ENCODE results near the gene GNL3L. TPM values are rescaled to one million over a fixed set of nuclear protein-coding genes. Genes with fewer than 3 reads are reported as not detected.

The GNL3L gene
- total and polyA plus RNA-seq, 9 of the 15 experiments (the other 6 are each of a cell fraction or from before 2014, with no cell fraction given), result 11.5 to 81.7 (median 37.6) TPM

DNA sequence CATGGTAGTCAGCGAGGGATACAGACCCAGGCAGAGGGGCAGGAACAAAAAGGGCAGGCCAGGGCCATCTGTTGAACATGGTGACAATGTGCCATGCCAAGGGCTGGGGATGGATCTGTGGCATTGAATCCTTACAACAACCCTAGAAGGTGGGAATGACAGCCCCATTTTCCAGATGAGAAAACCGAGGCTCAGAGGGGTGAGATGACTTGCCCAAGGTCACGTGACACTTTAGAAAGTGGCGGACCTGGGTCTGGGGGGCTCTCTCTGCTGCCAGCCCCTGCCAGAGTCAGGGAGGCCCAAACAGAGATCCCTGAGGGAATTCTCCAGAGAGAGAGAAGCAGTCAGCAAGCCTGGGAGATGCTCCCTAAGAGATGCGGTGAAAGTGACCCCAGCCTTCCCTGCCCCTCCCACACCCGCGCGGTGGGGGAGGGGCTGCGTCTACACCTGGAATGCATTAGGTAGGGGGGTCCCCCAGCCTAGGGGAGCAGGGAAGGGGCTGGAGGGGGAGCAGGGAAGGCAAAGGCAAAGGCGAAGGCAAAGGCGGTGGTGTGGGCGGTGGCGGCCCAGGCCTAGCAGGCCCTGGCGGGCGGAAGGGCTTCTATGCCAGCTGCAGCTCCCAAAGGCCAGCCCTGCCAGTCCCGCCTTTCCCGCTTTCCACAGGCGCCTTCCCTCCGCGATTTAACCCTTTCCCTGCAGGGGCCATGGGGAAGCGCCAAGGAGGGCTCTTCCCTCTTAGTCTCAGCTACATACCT lies 47.0 kb upstream of the GNL3L start (continued):
- TF ChIP-seq, protein P1, sequence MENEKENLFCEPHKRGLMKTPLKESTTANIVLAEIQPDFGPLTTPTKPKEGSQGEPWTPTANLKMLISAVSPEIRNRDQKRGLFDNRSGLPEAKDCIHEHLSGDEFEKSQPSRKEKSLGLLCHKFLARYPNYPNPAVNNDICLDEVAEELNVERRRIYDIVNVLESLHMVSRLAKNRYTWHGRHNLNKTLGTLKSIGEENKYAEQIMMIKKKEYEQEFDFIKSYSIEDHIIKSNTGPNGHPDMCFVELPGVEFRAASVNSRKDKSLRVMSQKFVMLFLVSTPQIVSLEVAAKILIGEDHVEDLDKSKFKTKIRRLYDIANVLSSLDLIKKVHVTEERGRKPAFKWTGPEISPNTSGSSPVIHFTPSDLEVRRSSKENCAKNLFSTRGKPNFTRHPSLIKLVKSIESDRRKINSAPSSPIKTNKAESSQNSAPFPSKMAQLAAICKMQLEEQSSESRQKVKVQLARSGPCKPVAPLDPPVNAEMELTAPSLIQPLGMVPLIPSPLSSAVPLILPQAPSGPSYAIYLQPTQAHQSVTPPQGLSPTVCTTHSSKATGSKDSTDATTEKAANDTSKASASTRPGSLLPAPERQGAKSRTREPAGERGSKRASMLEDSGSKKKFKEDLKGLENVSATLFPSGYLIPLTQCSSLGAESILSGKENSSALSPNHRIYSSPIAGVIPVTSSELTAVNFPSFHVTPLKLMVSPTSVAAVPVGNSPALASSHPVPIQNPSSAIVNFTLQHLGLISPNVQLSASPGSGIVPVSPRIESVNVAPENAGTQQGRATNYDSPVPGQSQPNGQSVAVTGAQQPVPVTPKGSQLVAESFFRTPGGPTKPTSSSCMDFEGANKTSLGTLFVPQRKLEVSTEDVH (IDR thresholded peaks at IDR 0.05; ENCODE audit: low read depth, partially characterized antibody), result no peak
- TF ChIP-seq ZNF707 (CRISPR knock-in tag; conservative IDR thresholded peaks at IDR 0.05) (no peak), POLR3A (IDR thresholded peaks at IDR 0.05; ENCODE audit: borderline replicate concordance, extremely low read depth, insufficient read depth, insufficient read length) (no peak), ZZZ3 (IDR thresholded peaks at IDR 0.05) (no peak)

DNA sequence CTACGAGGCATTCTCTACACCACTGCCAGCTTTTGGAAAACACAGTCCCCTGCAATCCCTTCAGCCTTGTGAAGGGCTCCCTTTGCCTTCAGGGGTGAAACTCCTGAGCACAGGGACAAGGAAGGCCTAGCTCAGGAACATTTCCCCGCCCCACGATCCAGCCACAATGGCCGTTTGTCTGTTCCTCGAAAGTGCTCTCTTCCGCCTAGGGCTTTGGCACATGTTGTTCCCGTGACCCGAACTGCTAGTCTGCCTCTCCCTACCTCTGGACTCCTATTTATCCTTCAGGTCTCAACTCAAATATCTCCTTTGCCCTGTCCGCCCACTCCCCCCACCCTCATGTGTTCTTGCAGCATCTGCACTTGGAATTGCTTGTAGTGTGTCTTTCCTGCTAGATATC lies 46.1 kb upstream of the GNL3L start:
- Histone ChIP-seq H3K4me3 (no peak overlapping the region), H3K27ac (ENCODE audit: extremely low read depth, low read depth, low read length) (no peak overlapping the region), H3K79me2 (ENCODE audit: control insufficient read depth, insufficient read depth, low read length) (no peaks in the 10 kb centered on the region), H3K9me3 (replicated peaks; ENCODE audit: control insufficient read depth, insufficient read depth, low read depth, low read length) (no peaks in the 10 kb centered on the region), H3K27me3 (ENCODE audit: control insufficient read depth in 2 of 2, insufficient read depth in 2 of 2, low read length in 2 of 2) (no peaks in the 10 kb centered on the region), H3K4me2 (ENCODE audit: insufficient read depth, low read length) (no peak overlapping the region), H3K9me1 (ENCODE audit: control insufficient read depth, insufficient read depth, low read length) (no peaks in the 10 kb centered on the region), H2AFZ (ENCODE audit: low read depth, low read length) (no peak overlapping the region), H3K4me1 (replicated peaks in 1 of 2; ENCODE audit: control insufficient read depth in 2 of 2, insufficient read depth in 2 of 2, low read length in 2 of 2) (peaks cover 0 to 3% of the 10 kb centered on the region in 2 experiments; a peak in 2 of 5 replicates), H4K20me1 (replicated peaks; ENCODE audit: control insufficient read depth, insufficient read depth, low read length) (no peaks in the 10 kb centered on the region), H3K36me3 (ENCODE audit: control insufficient read depth, insufficient read depth, low read length) (no peaks in the 10 kb centered on the region), H3K9ac (ENCODE audit: insufficient read depth in 1 of 2, low read depth in 2 of 2, low read length in 2 of 2) (no peak overlapping the region)
- intact Hi-C loops (cut with micrococcal nuclease) (no loop called here), in situ Hi-C loops (cut with MboI) (no loop called here)
- ATAC-seq (no peak), DNase-seq (ENCODE audit: extremely low read depth in 1 of 4, low spot score in 3 of 4) (no peak), FAIRE-seq (no peak)
- POLR2A ChIA-PET, result no interaction called here
- 25% methylated on average over 9 of the region's 9 CpGs for WGBS (ENCODE audit: insufficient coverage, low coverage, missing lambda C conversion rate)
- CTCF ChIA-PET (ENCODE audit: low intra/inter-chr PET ratio), result no interaction called here
- BruUV-seq (replicated peaks), result no TSS peak
- TF ChIP-seq BRD9 (IDR thresholded peaks at IDR 0.05; ENCODE audit: low read depth, partially characterized antibody) (no peak), ASH1L (IDR thresholded peaks at IDR 0.05; ENCODE audit: borderline replicate concordance, low read depth, partially characterized antibody) (no peak), DMBX1 (CRISPR knock-in tag; IDR thresholded peaks at IDR 0.05; ENCODE audit: borderline replicate concordance) (no peak), CREBBP (IDR thresholded peaks at IDR 0.05; ENCODE audit: low read depth, low read length) (no peak), U2AF2 (optimal IDR thresholded peaks at IDR 0.05; ENCODE audit: low read depth, low read length) (no peak)
- TF ChIP-seq, protein P2, sequence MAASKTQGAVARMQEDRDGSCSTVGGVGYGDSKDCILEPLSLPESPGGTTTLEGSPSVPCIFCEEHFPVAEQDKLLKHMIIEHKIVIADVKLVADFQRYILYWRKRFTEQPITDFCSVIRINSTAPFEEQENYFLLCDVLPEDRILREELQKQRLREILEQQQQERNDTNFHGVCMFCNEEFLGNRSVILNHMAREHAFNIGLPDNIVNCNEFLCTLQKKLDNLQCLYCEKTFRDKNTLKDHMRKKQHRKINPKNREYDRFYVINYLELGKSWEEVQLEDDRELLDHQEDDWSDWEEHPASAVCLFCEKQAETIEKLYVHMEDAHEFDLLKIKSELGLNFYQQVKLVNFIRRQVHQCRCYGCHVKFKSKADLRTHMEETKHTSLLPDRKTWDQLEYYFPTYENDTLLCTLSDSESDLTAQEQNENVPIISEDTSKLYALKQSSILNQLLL (CRISPR knock-in tag; IDR thresholded peaks at IDR 0.05; ENCODE audit: borderline replicate concordance), result no peak
- TF ChIP-seq, protein P3, sequence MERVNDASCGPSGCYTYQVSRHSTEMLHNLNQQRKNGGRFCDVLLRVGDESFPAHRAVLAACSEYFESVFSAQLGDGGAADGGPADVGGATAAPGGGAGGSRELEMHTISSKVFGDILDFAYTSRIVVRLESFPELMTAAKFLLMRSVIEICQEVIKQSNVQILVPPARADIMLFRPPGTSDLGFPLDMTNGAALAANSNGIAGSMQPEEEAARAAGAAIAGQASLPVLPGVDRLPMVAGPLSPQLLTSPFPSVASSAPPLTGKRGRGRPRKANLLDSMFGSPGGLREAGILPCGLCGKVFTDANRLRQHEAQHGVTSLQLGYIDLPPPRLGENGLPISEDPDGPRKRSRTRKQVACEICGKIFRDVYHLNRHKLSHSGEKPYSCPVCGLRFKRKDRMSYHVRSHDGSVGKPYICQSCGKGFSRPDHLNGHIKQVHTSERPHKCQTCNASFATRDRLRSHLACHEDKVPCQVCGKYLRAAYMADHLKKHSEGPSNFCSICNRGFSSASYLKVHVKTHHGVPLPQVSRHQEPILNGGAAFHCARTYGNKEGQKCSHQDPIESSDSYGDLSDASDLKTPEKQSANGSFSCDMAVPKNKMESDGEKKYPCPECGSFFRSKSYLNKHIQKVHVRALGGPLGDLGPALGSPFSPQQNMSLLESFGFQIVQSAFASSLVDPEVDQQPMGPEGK (CRISPR knock-in tag; IDR thresholded peaks at IDR 0.05; ENCODE audit: borderline replicate concordance), result no peak
- TF ChIP-seq, protein P4, sequence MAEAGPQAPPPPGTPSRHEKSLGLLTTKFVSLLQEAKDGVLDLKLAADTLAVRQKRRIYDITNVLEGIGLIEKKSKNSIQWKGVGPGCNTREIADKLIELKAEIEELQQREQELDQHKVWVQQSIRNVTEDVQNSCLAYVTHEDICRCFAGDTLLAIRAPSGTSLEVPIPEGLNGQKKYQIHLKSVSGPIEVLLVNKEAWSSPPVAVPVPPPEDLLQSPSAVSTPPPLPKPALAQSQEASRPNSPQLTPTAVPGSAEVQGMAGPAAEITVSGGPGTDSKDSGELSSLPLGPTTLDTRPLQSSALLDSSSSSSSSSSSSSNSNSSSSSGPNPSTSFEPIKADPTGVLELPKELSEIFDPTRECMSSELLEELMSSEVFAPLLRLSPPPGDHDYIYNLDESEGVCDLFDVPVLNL (CRISPR knock-in tag; IDR thresholded peaks at IDR 0.05; ENCODE audit: low read depth), result no peak
